Activated CD8-positive, alpha-beta memory T cell treated with anti-CD3 and anti-CD28 coated beads, Interleukin-2, amount 50 U/mL, for 48 hours (primary cell): ENCODE results near the gene ANKRD13D.
"Not testable (repeated sequence)": the region's sequence is repeated elsewhere in the genome, so short reads cannot be mapped to it uniquely, and the experiment has no call there.

Experiments used
- DNase-seq: peaks from one replicate; pipeline ENCODE4 v3.0.0-alpha.2; 2020

Gene ANKRD13D

DNA sequence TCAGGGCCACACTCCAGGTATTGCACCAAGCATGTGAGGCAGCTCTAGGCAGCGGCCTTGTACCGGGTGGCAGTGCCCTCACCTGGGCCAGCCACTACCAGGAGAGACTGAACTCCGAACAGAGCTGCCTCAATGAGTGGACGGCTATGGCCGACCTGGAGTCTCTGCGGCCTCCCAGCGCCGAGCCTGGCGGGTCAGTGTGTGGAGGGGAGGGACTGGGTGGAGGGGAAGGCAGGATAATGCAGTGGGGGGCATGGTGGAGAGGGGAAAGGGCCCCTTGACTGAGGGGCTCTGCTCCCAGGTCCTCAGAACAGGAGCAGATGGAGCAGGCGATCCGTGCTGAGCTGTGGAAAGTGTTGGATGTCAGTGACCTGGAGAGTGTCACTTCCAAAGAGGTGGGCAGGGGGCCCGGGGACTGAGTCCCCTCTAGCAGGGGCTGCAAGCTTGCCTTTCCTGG is 18.5 kb downstream of the ANKRD13D start:
- no peak for DNase-seq

DNA sequence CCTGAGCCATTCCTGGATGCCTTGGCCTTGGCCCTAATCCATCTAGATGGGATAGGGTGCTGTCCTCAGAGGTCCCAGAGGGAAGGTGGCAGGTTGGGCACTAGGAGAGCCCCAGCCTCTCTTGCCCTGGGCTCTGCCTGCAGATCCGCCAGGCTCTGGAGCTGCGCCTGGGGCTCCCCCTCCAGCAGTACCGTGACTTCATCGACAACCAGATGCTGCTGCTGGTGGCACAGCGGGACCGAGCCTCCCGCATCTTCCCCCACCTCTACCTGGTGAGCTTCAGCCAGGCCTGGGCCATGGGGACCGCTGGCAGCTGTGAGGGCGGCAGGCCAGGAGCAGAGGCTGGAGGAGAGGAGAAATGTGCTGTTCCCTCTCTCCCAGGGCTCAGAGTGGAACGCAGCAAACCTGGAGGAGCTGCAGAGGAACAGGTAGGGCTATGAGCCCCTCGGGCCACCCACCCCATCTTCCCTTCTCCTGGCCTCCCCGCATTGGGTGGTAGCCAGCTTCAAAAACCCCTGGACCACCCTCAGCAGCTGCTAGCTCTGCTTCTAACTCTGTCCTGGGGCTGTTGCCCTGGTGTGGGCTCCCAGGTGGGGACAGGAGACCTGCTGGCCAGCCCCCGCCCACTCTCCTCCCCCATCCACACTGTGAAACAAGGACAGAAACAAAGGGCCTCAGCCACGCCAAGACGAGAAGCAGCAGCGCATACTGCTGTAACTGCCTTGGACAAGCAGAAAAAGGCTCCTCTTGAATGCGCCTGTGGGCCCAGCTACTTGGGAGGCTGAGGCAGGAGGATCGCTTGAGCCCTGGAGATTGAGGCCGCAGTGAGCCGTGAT is 19.1 kb downstream of the ANKRD13D start:
- DNase-seq = no peak

DNA sequence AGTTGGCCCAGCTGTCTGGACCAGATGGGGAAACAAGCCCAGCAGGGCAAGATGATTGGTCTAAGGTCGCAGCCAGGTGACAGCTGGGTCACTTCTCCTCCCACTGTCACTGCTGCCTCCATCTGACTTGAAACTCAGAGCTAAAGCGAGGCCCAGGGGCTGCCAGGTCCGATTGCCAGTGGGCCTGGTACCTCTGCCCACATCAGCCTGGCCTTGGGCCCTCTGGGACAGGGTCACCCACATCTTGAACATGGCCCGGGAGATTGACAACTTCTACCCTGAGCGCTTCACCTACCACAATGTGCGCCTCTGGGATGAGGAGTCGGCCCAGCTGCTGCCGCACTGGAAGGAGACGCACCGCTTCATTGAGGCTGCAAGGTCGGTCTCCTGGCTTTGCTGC is 20.1 kb downstream of the ANKRD13D start:
- no peak for DNase-seq

DNA sequence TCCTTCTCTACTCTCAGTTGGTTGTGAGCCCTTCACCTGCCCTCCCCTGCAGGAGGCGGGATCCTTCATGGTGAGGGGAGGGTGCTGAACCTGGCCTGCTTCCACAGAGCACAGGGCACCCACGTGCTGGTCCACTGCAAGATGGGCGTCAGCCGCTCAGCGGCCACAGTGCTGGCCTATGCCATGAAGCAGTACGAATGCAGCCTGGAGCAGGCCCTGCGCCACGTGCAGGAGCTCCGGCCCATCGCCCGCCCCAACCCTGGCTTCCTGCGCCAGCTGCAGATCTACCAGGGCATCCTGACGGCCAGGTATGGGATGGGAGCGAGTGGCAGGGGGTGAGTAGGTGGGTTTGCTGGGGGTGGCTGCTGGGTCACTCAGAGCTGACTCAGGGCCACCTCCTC is 20.6 kb downstream of the ANKRD13D start:
- DNase-seq = no peak

DNA sequence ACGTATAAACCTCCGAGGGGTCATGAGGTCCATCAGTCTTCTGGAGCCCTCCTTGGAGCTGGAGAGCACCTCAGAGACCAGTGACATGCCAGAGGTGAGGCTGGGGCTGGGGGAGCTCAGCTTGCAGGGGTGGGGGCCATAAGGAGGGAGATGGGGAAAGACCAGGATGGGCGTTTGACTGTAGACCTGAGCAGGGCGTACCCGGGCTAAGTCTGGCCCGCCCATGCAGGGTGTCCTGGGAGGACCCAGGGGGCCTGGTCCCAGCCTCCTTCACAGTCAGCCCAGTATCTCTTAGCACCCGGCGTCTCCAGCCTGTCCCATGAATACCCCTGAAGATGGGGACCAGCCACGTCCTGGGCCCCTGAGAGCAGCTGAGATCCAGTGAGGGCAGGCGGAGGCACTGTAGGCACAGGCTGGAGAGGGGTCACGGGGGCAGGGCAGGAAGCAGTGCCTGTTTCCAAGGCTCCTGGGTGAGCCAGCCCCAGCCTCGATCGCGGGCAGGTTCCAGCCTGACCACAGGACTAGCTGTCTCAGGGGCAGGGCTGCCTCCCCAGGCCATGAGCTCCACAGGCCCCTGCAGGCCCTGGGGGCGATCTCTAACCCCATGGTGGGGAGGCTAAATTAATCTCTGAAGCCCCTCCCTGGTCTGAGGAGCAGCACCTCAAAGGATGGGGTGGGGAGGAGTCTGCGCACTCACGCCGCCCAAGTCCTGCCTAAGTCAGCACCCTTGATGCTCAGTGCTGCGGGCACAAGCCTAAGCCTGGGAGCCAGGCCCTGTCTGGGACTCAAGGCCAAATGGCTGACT is 21.3 kb downstream of the ANKRD13D start:
- no peak for DNase-seq

DNA sequence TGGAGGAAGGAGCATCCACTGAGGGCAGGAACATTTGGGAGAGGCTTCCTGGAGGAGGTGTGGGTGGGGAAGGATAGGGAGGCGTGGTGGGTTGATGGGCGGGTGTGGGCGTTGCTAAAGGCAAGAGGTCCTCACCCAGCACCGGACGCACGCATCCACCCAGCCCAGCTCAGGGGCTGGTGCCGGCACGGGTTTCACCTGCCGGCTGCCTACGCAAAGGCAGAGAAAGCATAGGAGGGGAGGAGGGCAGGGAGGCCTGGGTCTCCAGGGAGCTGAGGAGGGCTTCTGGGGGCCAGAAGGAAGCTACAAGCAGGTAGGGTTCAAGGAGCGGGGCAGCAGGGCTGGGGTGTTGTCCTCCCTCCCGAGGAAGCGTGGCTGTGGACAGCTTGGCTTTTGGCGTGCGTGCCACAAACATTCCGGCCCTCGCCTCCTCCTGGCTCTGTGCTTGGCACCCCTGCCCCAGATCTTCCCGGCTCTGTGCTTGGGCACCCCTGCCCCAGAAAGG is 22.0 kb downstream of the ANKRD13D start:
- no peak for DNase-seq

DNA sequence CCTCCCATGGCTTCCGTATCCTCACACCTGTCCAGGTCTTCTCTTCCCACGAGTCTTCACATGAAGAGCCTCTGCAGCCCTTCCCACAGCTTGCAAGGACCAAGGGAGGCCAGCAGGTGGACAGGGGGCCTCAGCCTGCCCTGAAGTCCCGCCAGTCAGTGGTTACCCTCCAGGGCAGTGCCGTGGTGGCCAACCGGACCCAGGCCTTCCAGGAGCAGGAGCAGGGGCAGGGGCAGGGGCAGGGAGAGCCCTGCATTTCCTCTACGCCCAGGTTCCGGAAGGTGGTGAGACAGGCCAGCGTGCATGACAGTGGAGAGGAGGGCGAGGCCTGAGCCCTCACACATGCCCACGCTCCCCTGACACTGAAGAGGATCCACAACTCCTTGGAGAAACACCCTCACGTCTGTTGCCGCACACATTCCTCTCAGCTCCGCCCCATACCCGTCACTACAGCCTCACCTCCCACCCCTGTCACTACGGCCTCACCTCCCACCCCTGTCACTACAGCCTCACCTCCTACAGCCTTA is 22.5 kb downstream of the ANKRD13D start:
- no peak for DNase-seq

DNA sequence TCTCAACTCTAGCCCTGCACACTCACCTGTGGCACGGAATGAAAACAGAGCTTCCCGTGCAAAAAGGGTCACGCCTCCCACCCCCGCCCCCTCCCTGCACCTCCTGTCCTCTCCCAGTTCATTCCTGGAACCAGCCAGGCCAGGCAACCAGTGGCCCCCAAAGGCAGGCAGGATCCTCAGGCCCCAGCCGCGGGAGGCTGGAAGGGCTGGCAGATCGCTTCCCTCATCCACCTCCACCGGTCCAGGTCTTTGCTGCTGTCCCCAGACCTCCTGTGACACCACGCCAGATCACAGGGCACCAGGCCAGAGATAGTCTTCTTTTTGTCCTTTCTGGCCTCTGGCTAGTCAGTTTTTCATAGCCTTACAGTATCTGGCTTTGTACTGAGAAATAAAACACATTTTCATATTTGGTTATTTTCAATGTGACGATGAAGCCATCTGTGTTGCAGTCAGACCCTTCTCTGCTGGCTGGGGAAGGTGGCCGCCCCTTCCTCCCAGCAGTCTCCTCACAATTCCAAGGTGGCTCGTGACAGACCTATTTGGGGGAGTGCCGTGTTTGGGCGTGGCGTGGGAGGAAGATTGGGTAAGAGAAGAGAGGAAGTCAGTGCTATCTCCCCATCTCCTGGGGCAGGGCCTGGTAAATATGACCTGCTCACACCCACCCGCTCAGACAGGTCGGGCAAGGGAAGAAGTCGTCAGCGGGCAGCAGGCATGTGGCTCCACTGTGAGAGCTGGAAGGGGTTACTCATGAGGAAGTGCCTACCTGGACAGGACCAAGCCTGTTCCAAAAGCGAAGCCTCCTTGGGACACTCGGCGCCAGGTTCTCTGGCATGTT is 23.3 kb downstream of the ANKRD13D start:
- DNase-seq = no peak

DNA sequence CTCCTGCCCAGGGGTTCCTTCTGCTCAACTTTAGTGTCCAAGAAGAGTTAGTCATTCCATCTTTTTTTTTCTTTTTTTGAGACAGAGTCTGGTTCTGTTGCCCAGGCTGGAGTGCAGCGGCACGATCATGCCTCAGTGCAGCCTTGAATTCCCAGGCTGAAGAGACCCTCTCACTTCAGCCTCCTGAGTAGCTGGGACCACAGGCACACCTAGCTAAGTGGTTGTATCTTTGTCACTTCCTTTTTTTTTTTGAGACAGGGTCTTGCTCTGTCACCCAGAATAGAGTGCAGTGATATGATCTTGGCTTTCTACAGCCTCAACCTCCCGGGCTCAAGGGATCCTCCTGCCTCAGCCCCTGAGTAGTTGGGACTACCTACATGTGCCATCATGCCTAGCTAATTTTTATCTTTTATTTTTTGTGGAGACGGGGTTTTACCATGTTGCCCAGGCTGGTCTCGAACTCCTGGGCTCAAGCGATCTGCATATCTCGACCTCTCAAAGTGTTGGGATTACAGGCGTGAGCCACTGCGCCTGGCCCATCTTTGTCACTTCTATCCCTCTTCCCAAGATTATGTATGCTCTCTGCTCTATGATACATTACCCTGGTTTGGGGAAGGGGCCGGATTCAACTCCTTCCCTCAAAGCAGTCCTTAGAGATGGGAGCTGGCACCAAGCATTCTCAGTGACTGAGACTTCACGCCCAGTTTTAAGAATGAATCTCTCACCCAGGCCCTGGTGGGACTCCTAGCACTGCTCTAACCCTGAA is 24.2 kb downstream of the ANKRD13D start:
- DNase-seq = no peak

DNA sequence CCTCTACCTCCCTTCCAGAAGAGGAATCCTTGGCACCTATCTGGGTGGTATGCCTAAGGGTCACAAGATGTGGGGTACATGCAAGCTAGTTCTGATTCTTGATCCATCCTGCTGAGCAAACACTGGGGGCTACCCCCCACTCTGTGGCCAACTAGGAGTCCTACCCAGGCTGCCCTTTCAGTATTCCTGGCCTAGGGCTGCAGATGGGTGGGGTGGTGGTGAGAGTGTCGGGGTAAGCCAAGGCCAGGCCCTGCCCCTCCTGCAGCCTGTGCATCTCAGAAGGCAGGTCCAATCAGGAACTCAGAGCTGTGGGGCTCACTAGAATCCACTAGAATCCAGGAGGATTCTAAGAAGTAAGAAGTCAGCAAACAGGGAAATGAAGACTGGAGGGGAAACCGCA is 25.1 kb downstream of the ANKRD13D start:
- no peak for DNase-seq

DNA sequence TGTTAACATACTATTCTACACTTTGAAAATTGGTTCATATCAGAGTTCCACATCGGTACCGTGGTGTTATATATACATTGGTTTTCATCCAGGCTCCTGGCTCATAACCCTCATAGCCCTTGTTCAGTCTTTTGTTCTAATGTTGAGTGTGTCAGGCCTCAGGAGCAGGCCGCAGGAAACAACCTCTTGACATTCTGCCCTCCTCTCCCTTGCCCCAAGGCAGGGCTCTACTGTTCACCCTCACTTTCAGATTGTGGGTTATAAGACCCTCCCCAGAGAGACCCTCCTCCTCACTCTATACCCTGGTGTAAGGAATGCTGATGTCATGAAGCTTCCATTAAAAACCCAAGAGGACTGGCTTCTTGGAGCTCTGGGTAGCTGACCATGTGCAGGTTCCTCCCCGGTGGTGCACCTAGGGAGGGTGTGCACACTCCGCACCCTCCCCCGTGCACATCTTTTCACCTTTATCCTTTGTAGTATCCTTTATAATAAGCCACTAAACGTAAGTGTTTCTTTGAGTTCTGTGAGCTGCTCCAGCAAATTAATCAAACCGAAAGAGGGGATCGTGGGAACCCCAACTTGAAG is 26.3 kb downstream of the ANKRD13D start:
- no peak for DNase-seq

DNA sequence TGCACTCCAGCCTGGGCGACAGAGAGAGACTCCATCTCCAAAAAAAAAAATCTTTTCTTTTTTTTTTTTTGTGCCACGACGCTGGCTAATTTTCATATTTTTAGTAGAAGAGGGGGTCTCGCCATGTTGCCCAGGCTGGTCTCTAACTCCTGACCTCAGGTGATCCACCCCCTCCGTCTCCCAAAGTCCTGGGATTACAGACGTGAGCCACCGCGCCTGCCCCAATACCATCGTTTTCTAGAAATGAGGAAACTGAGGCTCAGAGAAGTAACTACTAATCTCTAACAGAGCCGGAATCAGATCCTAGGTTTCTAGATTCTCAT is 27.7 kb downstream of the ANKRD13D start:
- no peak for DNase-seq

DNA sequence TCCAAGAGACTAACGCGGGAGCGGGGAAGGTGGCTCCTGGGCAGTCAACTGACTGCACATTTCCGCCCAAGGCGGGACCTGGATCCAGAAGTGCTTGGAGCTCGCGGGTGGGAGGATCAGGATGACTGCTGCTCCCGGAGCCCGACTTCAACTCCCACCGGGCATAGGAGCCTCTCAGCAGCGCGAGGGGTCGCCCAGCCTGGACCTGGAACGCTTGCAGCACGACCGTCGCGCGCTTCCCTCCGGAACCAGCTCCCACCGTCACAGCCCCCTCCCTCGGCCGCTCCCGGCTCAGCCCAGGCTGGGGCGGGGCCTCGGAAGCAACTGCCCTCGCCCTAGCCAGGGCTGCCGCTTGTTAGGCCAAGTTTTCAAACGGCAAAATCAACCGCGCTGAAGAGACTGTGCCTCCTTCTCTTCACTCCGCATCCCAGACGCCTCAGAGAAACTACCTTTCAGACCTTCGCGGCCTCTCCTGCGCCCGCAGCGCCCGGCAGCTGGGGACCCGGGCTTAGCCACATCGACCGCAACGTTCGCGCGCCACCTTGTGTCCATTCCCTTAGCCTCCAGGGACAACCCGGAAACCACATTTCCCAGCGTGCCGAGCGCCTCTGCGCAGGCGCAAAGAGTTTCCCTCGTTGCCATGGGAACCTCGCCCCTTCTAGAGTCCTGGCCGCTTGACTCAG is 28.2 kb downstream of the ANKRD13D start:
- DNase-seq = peak; percentile 100

DNA sequence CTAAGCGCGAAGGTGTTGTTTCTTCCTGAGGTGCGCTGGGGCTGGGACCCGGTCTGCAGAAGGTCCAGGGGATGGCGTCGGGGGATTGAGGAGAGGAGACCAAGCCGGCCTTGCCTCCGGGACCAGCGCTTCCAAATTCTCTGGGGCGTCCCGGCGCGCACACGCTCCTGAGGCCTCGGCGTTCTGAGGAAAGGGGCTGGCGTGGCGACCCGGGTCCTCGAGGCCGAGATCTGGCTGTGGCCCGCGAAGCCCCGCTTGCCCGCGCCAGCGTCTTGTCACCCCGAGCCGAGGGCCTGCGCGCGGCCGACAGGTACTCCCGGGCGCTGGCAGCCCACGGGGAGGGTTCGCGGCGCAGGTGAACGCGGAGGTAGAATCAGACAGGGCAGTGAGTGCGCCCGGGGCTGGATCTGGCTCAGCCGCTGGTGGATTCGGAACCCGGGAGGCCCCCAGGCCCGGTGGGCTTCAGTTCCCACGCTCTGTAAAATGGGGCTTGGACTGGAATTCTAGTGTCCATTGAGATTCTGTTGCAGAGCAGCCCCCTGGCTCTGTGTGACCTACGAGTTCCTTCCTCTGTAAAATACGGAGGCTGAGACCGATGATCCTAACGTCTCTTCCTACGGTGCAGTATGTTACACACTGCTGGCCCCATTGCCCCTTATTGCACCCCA is 28.9 kb downstream of the ANKRD13D start:
- no peak for DNase-seq

DNA sequence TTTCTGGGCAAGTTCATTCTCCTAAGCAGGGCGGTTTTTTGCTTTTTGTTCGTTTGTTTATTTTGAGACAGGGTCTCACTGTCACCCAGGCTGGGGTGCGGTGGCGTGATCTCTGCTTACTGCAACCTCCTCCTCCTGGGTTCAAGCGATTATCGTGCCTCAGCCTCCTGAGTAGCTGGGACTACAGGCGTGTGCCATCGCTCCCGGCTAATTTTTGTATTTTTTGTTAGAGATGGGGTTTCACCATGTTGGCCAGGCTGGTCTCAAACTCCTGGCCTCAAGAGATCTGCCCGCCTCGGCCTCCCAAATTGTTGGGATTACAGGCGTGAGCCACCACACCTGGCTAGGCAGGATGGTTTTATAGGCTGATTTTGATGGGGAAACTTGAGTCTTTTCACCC is 29.8 kb downstream of the ANKRD13D start:
- DNase-seq = not testable (repeated sequence)

DNA sequence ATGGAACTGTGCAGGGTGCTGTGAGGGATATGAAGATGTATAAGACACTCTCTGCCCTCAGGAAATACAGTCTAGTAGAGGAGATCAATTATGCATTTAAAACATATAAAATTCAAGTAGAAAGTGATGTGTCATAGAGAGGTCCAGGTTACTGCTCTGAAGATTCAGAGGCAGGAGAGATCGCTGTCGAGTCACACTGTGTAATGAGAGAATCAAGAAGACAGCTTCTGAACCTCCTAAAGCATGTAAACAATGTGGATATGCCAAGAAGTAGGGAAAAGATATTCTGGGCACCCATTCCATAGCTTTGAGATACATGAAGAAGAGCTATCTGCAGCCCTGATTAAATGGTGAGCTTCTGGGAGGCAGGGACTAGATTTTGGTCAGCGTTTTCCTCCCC is 30.9 kb downstream of the ANKRD13D start:
- DNase-seq = no peak

DNA sequence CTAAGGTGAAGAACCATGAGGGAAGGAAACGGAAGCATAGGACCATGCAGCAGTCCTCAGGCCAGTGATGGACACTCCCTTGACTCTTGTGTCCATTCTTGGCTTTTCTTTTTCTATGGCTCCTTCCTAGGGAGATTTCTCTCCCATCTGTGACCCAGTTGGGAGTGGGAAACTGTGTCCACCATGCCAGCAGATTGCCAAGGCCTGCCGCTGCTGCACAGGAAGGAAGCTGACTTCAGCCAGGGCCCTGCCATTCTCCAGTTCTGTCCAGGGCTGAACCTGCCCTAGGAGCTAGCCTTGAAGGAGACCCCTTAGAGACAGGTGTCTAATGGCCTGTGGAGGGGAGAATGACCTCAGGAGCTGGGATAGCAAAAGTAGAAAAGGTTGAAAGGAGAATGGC is 31.6 kb downstream of the ANKRD13D start:
- DNase-seq = no peak

DNA sequence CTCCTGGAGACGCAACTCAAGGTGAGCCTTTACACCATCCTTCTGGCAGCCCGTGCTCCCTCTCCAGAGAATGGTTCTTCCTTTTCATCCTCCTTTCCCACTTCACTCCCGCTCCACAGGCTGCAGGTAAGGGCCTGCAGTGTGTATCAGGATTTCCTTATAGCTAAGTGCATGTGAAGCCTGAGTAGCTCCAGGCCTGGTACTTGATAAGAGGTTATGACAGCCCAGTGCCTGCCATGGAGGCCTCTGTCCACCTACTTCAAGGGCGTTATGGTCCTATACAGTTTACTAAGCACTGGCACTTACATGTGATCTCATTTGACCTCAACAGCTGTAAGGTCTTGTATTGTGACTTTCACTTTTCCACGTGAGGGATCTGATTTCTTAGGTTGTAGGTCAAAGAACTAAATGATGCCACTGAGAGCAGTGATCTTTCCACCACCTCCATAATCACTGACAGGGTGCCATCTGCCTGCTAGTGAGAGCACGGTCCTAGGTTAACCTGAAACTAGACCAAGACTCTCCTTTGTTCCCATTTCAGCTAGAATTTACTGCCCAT is 32.3 kb downstream of the ANKRD13D start:
- DNase-seq = no peak

DNA sequence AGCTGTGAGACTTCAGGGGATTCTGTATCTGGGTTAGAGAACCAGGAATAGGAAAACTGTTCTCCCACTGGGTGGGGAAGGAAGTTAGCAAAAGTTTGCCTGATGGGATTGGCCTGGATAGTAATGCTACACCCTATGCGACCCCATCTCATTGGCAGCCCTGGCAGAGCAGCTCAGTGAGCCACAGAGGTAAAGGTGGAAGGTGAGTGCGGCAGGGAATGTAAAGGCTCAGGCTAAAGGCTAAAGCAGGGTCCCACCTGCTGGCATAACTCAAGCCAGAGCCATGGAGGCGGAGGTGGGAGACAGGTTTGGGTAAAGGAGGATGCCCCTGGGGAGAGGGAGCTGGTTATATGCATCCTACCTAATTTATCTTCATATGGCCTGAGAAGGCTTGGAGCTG is 32.9 kb downstream of the ANKRD13D start:
- no peak for DNase-seq

DNA sequence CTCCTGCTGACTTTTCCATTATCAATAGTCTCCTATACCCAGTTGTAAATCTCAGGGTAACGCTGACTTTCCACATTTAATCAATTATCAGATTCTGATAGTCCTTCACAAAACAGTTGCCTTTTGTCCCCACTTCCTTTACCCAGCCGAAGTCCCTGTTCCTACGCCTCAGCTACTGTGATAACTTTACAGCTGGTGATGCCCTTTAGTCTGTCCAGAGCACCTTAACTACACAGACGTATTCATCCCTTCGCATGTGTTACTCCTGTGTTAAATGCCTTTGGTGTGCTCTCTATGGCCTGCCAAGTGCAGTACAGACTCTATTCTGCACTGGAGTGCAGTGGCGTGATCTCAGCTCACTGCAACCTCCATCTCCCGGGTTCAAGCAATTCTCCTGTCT is 34.4 kb downstream of the ANKRD13D start:
- no peak for DNase-seq
